ENCODE data around the gene PIGM.

GRCh38 chr1:160024195-160024905 is 7.4 kb downstream of the PIGM start:
- TF ChIP-seq SUZ12 (IDR thresholded peaks at IDR 0.05) = no peak
- TF ChIP-seq BHLHE40 (IDR thresholded peaks at IDR 0.05; ENCODE audit: borderline replicate concordance) = no peak
- no peak for TF ChIP-seq NFRKB (IDR thresholded peaks at IDR 0.05)
- TF ChIP-seq ELF4 (IDR thresholded peaks at IDR 0.05) = no peak
- TF ChIP-seq FOXA1 (IDR thresholded peaks at IDR 0.05) = no peak
- no peak for TF ChIP-seq L3MBTL2 (conservative IDR thresholded peaks at IDR 0.05)
- TF ChIP-seq FOXM1 (IDR thresholded peaks at IDR 0.05; ENCODE audit: borderline replicate concordance) = no peak
- no peak for TF ChIP-seq FOXK2 (IDR thresholded peaks at IDR 0.05)
